NCI-H1694 treated with DMSO at 0.1 percent for 48 hours (cell line): ENCODE data around the gene C19orf81.
"Not testable (repeated sequence)": the region's sequence is repeated elsewhere in the genome, so short reads cannot be mapped to it uniquely, and the experiment has no call there.

Experiments used
- DNase-seq: peaks from one replicate; lab custom pipeline; 2025; lab: John Stamatoyannopoulos, UW

The C19orf81 gene

DNA sequence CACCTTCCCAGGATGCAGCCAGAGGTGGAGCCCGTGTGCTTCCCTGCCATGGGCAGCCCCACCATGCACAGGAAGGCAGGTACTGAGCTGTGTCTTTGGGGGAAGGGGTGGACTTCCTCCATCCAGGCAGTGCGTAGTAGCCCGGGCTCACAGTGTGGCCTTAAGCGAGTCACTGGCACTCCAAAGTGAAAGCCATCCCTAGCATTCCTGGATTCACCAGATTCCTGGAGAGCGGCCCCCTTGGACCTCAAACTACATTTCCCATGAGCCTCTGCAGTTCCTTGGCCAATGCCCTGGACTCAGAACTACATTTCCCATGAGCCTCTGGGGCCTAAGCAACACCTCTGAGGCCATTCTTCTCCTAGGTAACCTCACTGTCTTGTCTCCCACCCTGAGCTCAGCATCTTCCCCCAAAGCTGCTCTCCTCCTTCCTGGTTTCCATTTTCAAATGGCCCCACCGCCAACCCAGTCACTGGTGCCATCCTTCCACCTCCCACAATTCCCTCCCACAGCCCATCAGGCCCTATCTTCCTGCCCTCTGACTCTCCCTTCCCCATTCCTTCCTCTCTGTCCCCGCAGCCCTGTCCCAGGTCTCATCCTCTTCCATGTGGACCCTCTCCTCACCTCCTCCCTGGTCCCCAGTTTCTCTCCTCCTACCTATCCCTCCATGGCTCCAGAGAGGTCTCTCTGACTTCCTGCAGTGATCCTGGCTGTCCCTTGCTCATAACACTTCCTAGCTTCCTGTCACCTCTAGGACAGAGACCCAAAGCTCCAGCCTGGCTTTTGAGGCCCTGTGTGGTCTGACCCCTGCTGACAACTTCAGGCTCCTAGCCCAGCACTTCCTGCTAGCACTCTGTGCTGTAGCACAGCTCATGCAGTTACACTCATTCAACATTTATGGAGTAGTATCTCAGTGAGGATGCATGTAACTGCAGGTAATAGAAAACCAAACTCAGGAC lies at the start of gene C19orf81:
Gene C19orf81, plus strand, starts transcription at position 13 of the 959 bp plus-strand sequence. Its CDS starts 0 bp downstream, at position 13.
- DNase-seq = no peak

- no peak for DNase-seq
Observed at GRCh38 chr19:50601407-50602088, 47.7 kb upstream of the C19orf81 start.

- DNase-seq = no peak
Observed at GRCh38 chr19:50602089-50602422, 47.2 kb upstream of the C19orf81 start.

DNA sequence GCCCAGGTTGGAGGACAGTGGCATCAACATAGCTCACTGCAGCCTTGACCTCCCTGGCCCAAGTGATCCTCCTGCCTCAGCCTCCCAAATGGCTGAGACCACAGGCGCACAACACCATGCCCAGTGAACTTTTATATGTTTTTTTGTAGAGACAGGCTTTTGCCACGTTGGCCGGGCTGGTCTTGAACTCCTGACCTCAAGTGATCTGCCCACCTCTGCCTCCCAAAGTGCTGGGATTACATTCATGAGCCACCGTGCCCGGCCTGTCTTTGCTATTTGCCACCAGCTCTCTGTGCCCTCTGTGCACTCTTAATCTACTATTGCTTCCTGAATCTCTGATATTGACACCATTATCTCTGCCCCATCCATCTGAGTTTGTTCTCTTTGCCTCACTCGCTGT lies 46.7 kb upstream of the C19orf81 start:
- DNase-seq = no peak

GRCh38 chr19:50602935-50603334 lies 46.3 kb upstream of the C19orf81 start:
- DNase-seq = no peak

- not testable (repeated sequence) for DNase-seq
Observed at GRCh38 chr19:50604264-50605073, 44.8 kb upstream of the C19orf81 start.

DNA sequence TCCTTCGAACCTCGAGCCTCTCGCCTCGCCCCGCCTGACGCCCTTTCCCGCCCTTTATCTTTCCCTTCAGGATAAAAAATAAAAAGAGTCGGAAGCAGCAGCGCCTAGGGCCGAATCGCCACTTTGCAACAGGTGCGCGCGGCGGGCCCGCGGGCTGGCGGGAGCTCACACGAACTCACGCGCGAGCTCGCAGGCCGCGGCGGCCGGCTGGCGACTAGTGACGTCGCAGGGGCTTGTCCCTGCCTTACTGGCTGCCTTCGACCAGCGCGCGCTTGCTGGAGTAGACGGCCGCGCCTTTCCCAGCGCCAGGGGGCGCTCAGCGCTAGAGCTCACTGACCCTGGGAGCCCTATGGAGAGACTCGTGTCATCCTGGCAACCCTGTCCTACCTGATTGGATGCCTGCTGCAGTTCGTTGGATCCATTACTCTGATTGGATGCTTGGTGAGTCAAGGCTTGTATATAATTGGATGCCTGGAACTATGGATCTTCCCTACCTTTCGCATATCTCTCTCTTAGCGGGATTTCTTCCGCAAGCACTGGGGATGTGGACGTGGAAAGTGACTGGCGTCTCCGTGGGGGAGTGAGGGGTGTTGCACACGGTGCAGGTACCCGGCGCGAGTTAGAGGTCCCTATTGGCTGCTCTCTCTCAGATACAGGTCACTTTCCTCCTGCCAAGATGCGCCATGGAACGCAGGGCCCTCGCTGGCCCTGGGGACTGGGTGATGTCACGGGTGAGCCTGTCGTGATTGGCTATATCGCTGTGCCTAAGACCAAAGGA lies 43.0 kb upstream of the C19orf81 start:
- peak; percentile 1 for DNase-seq

DNA sequence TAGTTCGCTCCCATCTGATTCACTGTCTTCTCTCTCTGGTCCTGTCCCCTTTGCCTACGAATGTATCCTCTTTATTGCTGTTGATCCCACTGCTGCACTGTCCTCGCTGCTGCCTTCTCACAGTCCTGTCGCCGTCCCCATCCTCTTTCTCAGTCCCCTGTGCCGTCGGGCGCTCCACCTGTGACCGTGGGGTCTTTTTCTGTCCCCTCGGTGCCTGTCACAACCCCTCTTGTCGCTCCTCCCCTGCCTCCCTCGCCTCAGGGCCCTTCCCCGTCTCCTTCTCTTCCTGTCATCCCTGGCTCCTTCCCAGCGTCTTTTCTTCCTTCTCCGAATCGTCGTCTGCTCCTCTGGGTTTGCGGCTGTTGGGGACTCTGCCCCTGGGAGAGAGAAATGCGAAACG lies 41.9 kb upstream of the C19orf81 start:
- no peak for DNase-seq

- peak; percentile 2 for DNase-seq
Observed at GRCh38 chr19:50607874-50608785, 41.1 kb upstream of the C19orf81 start.

- not testable (repeated sequence) for DNase-seq
Observed at GRCh38 chr19:50612504-50613404, 36.5 kb upstream of the C19orf81 start.

DNA sequence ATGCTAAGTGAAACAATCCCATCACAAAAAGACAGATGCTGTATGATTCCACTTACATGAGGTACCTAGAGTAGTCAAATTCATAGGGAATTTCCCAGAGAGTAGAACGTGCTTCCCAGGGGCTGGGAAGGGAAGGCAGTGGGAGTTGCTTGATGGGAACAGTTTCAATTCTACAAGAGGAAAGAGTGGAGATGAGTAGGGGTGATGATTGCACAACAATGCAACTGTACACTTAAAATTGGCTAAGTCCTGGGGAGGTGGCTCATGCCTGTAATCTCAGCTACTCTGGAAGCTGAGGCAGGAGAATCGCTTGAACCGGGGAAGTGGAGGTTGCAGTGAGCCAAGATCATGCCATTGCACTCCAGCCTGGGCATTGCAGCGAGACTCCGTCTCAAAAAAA lies 30.9 kb upstream of the C19orf81 start:
- not testable (repeated sequence) for DNase-seq

- DNase-seq = not testable (repeated sequence)
Observed at GRCh38 chr19:50619184-50619583, 30.1 kb upstream of the C19orf81 start.

DNA sequence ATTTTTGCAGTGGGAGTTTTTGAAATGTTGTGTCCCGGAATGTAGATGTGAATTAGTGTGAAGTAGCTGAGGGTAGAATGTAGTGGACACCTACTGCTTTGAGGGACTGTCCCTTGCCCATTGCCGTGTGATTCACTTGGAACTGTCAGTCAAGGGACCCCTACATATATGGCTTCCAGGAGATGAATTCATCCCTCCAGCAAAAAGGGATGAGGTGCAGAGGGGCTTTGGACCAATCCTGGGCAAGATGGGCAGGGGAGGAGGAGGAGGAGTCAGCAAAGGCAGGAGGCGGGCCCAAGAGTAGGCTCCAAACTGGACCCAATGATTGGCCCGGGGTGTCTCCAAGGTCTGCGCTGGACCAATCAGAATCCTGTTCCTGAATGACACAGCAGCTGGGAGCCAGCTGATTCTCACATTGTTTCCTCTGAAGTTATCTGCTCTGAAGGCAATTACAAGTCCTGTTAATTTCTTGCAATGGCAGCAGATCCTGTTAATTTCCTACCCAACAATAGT lies 28.8 kb upstream of the C19orf81 start:
- DNase-seq = not testable (repeated sequence)

GRCh38 chr19:50624949-50625600 lies 24.2 kb upstream of the C19orf81 start:
- no peak for DNase-seq

GRCh38 chr19:50626011-50626410 lies 23.2 kb upstream of the C19orf81 start:
- DNase-seq = no peak

- DNase-seq = no peak
Observed at GRCh38 chr19:50626795-50627194, 22.4 kb upstream of the C19orf81 start.

DNA sequence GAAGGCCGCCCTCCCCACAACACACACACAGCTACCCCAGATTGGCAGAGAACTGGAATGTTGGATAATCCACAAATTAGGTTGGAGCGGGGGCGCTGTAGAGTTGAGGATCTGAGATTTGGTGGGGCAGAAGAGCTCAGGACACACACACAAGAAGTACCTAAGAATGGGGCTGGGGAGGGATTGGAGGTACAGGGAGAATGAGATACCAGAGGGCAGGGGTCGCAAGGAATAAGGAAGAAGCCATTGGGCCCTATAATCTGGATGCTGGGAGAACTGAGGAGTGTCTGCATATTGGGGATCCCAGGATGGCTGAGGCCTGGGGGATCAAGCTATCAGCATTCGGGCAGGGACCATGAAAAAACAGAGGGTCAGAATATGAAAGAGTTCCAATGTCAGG lies 21.1 kb upstream of the C19orf81 start:
- DNase-seq = no peak

- DNase-seq = no peak
Observed at GRCh38 chr19:50628551-50628950, 20.7 kb upstream of the C19orf81 start.

DNA sequence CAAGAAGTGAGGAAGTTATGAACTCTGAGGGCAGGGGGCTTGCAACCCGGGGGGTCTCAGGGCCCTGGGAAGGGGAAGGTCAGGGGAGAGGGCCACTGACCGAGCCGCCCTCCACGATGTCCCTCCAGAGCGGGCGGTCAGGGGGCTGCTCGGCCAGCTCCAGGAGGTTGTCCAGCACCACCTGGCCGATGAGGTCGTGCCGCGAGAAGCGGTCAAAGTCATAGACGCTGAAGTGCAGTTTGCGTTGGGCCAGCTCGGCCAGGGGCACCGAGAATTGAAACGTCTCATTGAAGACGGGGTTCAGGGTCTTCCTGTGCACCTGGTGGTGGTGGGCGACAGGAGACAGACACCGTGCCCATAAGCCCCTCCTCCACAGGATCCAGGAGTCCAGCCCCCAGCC lies 20.1 kb upstream of the C19orf81 start:
- DNase-seq = no peak
